DOHH2 (cell line): Measurements from ENCODE around the gene ENDOG.
A peak's percentile ranks its signal among the peaks of the same experiment; 100 is the strongest.

Source experiments
- H3F3A ChIP-seq: fragments of 200-600 bp; sonication (generic), shearing (Covaris generic); 2 replicates; pipeline ENCODE4 v1.6.0; 2016; ENCODE audit warnings: antibody characterized with exemption, mild to moderate bottlenecking; ENCODE audit not compliant: control insufficient read depth, insufficient read depth
- H3K27ac ChIP-seq: fragments of 200-600 bp; sonication (generic); 2 replicates; pipeline ENCODE4 v1.5.1; 2014; ENCODE audit warnings: low read depth, mild to moderate bottlenecking, low read length, moderate library complexity
- H3K27me3 ChIP-seq: fragments of 200-600 bp; sonication (generic); 2 replicates; pipeline ENCODE4 v1.6.1; 2014; ENCODE audit warnings: mild to moderate bottlenecking, low read length, mixed read lengths; ENCODE audit not compliant: control insufficient read depth
- H3K36me3 ChIP-seq: fragments of 200-600 bp; sonication (generic); 2 replicates; pipeline ENCODE4 v1.6.1; 2014; ENCODE audit warnings: mild to moderate bottlenecking, low read length, moderate library complexity, mixed read lengths; ENCODE audit not compliant: control insufficient read depth
- H3K4me1 ChIP-seq: fragments of 200-600 bp; sonication (generic); 2 replicates; pipeline ENCODE4 v1.6.1; 2014; ENCODE audit warnings: mild to moderate bottlenecking, low read length, mixed read lengths; ENCODE audit not compliant: control insufficient read depth
- H3K4me2 ChIP-seq: fragments of 200-600 bp; sonication (generic); 2 replicates; pipeline ENCODE4 v1.6.0; 2014; ENCODE audit warnings: mild to moderate bottlenecking, low read length, moderate library complexity
- H3K4me3 ChIP-seq: fragments of 200-600 bp; sonication (generic); 2 replicates; pipeline ENCODE4 v1.5.1; 2014; ENCODE audit warnings: mild to moderate bottlenecking, low read length, mixed read lengths
- H3K79me2 ChIP-seq: fragments of 200-600 bp; sonication (generic); 2 replicates; pipeline ENCODE4 v1.6.1; 2014; ENCODE audit warnings: mild to moderate bottlenecking, low read length, mixed read lengths; ENCODE audit not compliant: control insufficient read depth
- H3K9me2 ChIP-seq: fragments of 200-600 bp; sonication (generic); replicated peaks from 2 replicates; pipeline ENCODE4 v1.6.1; 2014; ENCODE audit warnings: mild to moderate bottlenecking, low read length, mixed read lengths; ENCODE audit not compliant: control insufficient read depth
- H3K9me3 ChIP-seq: fragments of 200-600 bp; sonication (generic); 2 replicates; pipeline ENCODE4 v1.6.1; 2014; ENCODE audit warnings: antibody characterized with exemption, low read length, mixed read lengths; ENCODE audit not compliant: control insufficient read depth, insufficient read depth
- H4K20me1 ChIP-seq: fragments of 200-600 bp; sonication (generic); 2 replicates; pipeline ENCODE4 v1.6.0; 2014; ENCODE audit warnings: low read depth, mild to moderate bottlenecking, antibody characterized with exemption, low read length, moderate library complexity; ENCODE audit not compliant: control insufficient read depth, insufficient read depth
- EZH2phosphoT487 ChIP-seq: fragments of 200-600 bp; sonication (generic); IDR thresholded peaks from 2 replicates; pipeline ENCODE4 v1.6.1; 2017; ENCODE audit warnings: borderline replicate concordance, mild to moderate bottlenecking, antibody characterized with exemption, low read length, moderate library complexity, mixed read lengths
- TF ChIP-seq, protein P1 (sequence below): fragments of 200-600 bp; sonication (generic); IDR thresholded peaks from one replicate; pipeline ENCODE4 v1.5.1; 2014; ENCODE audit warnings: antibody characterized with exemption, mild to moderate bottlenecking, low read depth, low read length; ENCODE audit not compliant: poor library complexity, severe bottlenecking

The ENDOG gene

GRCh38 chr9:128818099-128818838, at the start of gene ENDOG:
ENDOG (plus strand) TSS chr9:128818500; CDS start chr9:128818685, 185 bp downstream.
- Histone ChIP-seq H3K79me2 (peaks cover 19% of the 10 kb centered on the region), H3K4me3 (peak within 1 kb of the TSS; percentile 89), H3K36me3 (peaks cover 42% of the 10 kb centered on the region), H3K9me3 (no peaks in the 10 kb centered on the region), H3F3A (no peaks in the 10 kb centered on the region), H3K27ac (peak within 1 kb of the TSS; percentile 32; the same call in 1 of the 2 replicates), H3K4me2 (peak within 1 kb of the TSS; percentile 98), H3K9me2 (no peaks in the 10 kb centered on the region), H4K20me1 (no peaks in the 10 kb centered on the region), H3K27me3 (no peaks in the 10 kb centered on the region), H3K4me1 (peaks cover 29% of the 10 kb centered on the region)
- TF ChIP-seq EZH2phosphoT487, result no peak
- TF ChIP-seq, protein P1, sequence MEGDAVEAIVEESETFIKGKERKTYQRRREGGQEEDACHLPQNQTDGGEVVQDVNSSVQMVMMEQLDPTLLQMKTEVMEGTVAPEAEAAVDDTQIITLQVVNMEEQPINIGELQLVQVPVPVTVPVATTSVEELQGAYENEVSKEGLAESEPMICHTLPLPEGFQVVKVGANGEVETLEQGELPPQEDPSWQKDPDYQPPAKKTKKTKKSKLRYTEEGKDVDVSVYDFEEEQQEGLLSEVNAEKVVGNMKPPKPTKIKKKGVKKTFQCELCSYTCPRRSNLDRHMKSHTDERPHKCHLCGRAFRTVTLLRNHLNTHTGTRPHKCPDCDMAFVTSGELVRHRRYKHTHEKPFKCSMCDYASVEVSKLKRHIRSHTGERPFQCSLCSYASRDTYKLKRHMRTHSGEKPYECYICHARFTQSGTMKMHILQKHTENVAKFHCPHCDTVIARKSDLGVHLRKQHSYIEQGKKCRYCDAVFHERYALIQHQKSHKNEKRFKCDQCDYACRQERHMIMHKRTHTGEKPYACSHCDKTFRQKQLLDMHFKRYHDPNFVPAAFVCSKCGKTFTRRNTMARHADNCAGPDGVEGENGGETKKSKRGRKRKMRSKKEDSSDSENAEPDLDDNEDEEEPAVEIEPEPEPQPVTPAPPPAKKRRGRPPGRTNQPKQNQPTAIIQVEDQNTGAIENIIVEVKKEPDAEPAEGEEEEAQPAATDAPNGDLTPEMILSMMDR, result peak; percentile 87

DNA sequence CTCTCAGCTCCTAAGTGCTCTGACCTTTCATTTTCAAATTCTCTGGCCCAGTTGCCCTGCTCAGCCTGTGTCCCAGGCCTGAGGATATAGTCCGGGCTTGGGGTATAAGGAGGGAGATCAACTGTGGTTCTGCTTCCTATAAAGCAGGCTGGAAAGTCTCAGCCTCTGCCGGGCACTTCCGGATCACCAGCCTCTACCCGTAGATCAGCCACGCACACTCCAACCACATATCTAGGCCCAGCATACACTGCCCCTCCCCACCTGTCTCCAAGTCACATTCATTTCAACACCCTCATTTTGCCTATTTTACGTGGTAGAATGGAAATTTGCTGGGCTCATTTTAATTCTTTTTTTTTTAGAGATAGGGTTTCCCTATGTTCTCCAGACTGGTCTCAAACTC, 49.7 kb upstream of the ENDOG start:
- H3K9me3 ChIP-seq, result no peaks in the 10 kb centered on the region
- H3K27ac ChIP-seq, result no peak overlapping the region
- H3K4me3 ChIP-seq, result no peak overlapping the region
- TF ChIP-seq, protein P1, result no peak
- TF ChIP-seq EZH2phosphoT487, result no peak
- no peaks in the 10 kb centered on the region for H3K9me2 ChIP-seq
- H3K4me2 ChIP-seq, result no peak overlapping the region
- peaks cover 21% of the 10 kb centered on the region for H3K4me1 ChIP-seq
- H3K27me3 ChIP-seq, result no peaks in the 10 kb centered on the region
- H3F3A ChIP-seq, result peaks cover 3% of the 10 kb centered on the region; the same call in 1 of the 2 replicates
- peaks cover 20% of the 10 kb centered on the region for H3K79me2 ChIP-seq
- H3K36me3 ChIP-seq, result no peaks in the 10 kb centered on the region; the same call in 1 of the 2 replicates
- no peaks in the 10 kb centered on the region for H4K20me1 ChIP-seq

DNA sequence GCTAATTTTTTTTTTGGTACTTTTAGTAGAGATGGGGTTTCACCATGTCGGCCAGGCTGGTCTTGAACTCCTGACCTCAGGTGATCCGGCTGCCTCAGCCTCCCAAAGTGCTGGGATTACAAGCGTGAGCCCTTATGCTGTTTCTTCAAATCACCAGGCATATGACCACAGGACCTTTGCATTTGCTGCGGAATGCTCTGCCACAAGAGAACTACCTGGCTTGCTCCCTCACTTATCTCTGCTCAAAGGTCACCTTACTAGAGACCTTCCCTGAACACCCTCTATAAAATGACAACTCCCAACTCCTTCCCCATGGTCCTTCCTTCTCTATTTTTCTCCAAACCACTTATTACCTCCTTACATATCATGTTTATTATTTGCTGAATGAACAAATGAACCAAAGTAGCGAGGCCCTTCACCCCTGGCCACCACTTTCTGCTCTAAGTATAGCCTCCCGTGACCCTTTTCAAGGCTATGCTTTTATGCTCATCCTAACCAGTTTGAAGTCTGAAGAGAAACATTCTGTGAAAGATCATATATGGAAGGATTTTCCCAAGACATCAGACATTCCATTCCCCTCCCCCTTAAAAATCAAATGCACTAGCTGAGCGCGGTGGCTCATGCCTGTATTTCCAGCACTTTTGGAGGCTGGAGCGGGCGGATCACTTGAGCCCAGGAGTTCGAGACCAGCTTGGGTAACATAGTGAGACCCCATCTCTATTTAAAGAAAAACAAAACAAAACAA, 47.8 kb upstream of the ENDOG start:
- no peak overlapping the region for H3K27ac ChIP-seq

More for the DNA sequence above, 47.8 kb upstream of the ENDOG start:
- TF ChIP-seq, protein P1, result no peak
- TF ChIP-seq EZH2phosphoT487, result no peak
- Histone ChIP-seq H3F3A (peaks cover 3% of the 10 kb centered on the region; the same call in 1 of the 2 replicates), H3K9me3 (no peaks in the 10 kb centered on the region), H3K36me3 (no peaks in the 10 kb centered on the region; the same call in 1 of the 2 replicates), H3K9me2 (no peaks in the 10 kb centered on the region), H3K4me2 (peak overlapping the region; percentile 96), H3K4me1 (peaks cover 21% of the 10 kb centered on the region), H3K27me3 (no peaks in the 10 kb centered on the region), H4K20me1 (no peaks in the 10 kb centered on the region), H3K4me3 (peak overlapping the region; percentile 84), H3K79me2 (peaks cover 20% of the 10 kb centered on the region)
